Neural cell (in vitro differentiated cells): ENCODE data around the gene PKP2. TPM values are rescaled to one million over a fixed set of nuclear protein-coding genes. Genes with fewer than 3 reads are reported as not detected.

Experiments used
- H2AFZ ChIP-seq: fragments of 200-600, 300-800 bp; sonication (generic), shearing (Covaris generic); 2 replicates; pipeline ENCODE4 v1.6.0; 2014; ENCODE audit warnings: low read depth, mild to moderate bottlenecking, antibody characterized with exemption, low read length, moderate library complexity
- H3F3A ChIP-seq: fragments of 200-600 bp; shearing (Covaris generic); 2 replicates; pipeline ENCODE4 v1.6.1; 2016; ENCODE audit warnings: mild to moderate bottlenecking, moderate library complexity, mixed read lengths, antibody characterized with exemption, low read length; ENCODE audit not compliant: insufficient read depth, poor library complexity, severe bottlenecking
- H3K27ac ChIP-seq: fragments of 200-600, 300-800 bp; sonication (generic), shearing (Covaris generic); 2 replicates; pipeline ENCODE4 v1.5.1; 2014; ENCODE audit warnings: mild to moderate bottlenecking, low read length, moderate library complexity
- H3K27me3 ChIP-seq: fragments of 300-800, 200-600 bp; sonication (generic), shearing (Covaris generic); 2 replicates; pipeline ENCODE4 v1.6.0; 2014; ENCODE audit warnings: mild to moderate bottlenecking, low read depth, low read length, moderate library complexity; ENCODE audit not compliant: insufficient read depth
- H3K36me3 ChIP-seq: fragments of 300-800, 200-600 bp; sonication (generic), shearing (Covaris generic); 2 replicates; pipeline ENCODE4 v1.5.1; 2014; ENCODE audit warnings: mild to moderate bottlenecking, antibody characterized with exemption, low read length, moderate library complexity; ENCODE audit not compliant: insufficient read depth
- H3K4me2 ChIP-seq: fragments of 300-800, 200-600 bp; sonication (generic), shearing (Covaris generic); 2 replicates; pipeline ENCODE4 v1.6.0; 2014; ENCODE audit warnings: mild to moderate bottlenecking, low read length
- H3K4me3 ChIP-seq: fragments of 300-800, 200-600 bp; sonication (generic), shearing (Covaris generic); 2 replicates; pipeline ENCODE4 v1.5.1; 2014; ENCODE audit warnings: mild to moderate bottlenecking, low read length, moderate library complexity
- H3K79me2 ChIP-seq: fragments of 200-600 bp; shearing (Covaris generic); replicated peaks from 2 replicates; pipeline ENCODE4 v1.6.0; 2014; ENCODE audit warnings: mild to moderate bottlenecking, low read length, moderate library complexity; ENCODE audit not compliant: insufficient read depth
- H3K9ac ChIP-seq: fragments of 300-800, 200-600 bp; sonication (generic), shearing (Covaris generic); 2 replicates; pipeline ENCODE4 v1.6.1; 2016; ENCODE audit warnings: mild to moderate bottlenecking, low read length, mixed read lengths
- H3K9me2 ChIP-seq: fragments of 200-600 bp; shearing (Covaris generic); 2 replicates; pipeline ENCODE4 v1.6.1; 2016; ENCODE audit warnings: mild to moderate bottlenecking, low read length, mixed read lengths; ENCODE audit not compliant: insufficient read depth
- H3K9me3 ChIP-seq: fragments of 200-600, 300-800 bp; sonication (generic), shearing (Covaris generic); 2 replicates; pipeline ENCODE4 v1.6.1; 2016; ENCODE audit warnings: mild to moderate bottlenecking, mixed run types, low read length, moderate library complexity, mixed read lengths
- H4K20me1 ChIP-seq: fragments of 200-600 bp; shearing (Covaris generic); 2 replicates; pipeline ENCODE4 v1.6.1; 2016; ENCODE audit warnings: mild to moderate bottlenecking, mixed run types; ENCODE audit not compliant: insufficient read depth
- CTCF ChIP-seq: fragments of 450-650 bp; IDR thresholded peaks from 2 replicates; pipeline ENCODE4 v1.5.1; 2014; ENCODE audit warnings: antibody characterized with exemption, mild to moderate bottlenecking, moderate library complexity; ENCODE audit not compliant: poor library complexity, severe bottlenecking
- EP300 ChIP-seq: fragments of 450-650 bp; conservative IDR thresholded peaks from 2 replicates; pipeline ENCODE4 v1.6.1; 2014; ENCODE audit warnings: antibody characterized with exemption, mild to moderate bottlenecking, moderate library complexity; ENCODE audit not compliant: poor library complexity, severe bottlenecking
- EZH2 ChIP-seq: fragments of 200-600, 300-800 bp; shearing (Covaris generic), sonication (generic); IDR thresholded peaks from 2 replicates; pipeline ENCODE4 v1.6.1; 2014; ENCODE audit warnings: antibody characterized with exemption, low read length, borderline replicate concordance, mild to moderate bottlenecking; ENCODE audit not compliant: insufficient read depth, poor library complexity, severe bottlenecking
- MXI1 ChIP-seq: fragments of 450-650 bp; conservative IDR thresholded peaks from 2 replicates; pipeline ENCODE4 v1.6.1; 2014; ENCODE audit warnings: antibody characterized with exemption, mild to moderate bottlenecking; ENCODE audit not compliant: poor library complexity, severe bottlenecking
- POLR2AphosphoS5 ChIP-seq: IDR thresholded peaks from 2 replicates; pipeline ENCODE4 v1.6.1; 2012
- RAD21 ChIP-seq: fragments of 450-650 bp; conservative IDR thresholded peaks from 2 replicates; pipeline ENCODE4 v1.6.1; 2014; ENCODE audit warnings: antibody characterized with exemption, mild to moderate bottlenecking, moderate library complexity
- REST ChIP-seq: IDR thresholded peaks from 2 replicates; pipeline ENCODE4 v1.6.1; 2012; ENCODE audit warnings: borderline replicate concordance
- SMC3 ChIP-seq: fragments of 450-650 bp; conservative IDR thresholded peaks from 2 replicates; pipeline ENCODE4 v1.6.1; 2014; ENCODE audit warnings: antibody characterized with exemption, mild to moderate bottlenecking, moderate library complexity; ENCODE audit not compliant: poor library complexity
- TAF1 ChIP-seq: IDR thresholded peaks from 2 replicates; pipeline ENCODE4 v1.6.1; 2012; ENCODE audit warnings: low read depth
- polyA plus RNA-seq: library from polyadenylated mRNA; depleted of rRNA; stranded (reverse); fragments of >200 nt; gene quantifications from 2 replicates; pipeline ENCODE4 v1.2.3, GENCODE V29; 2014

PKP2 gene
- polyA plus RNA-seq, 1 donor from 2014 or later = 4.0 TPM

- no peaks in the 10 kb centered on the region for H3F3A ChIP-seq
- H3K4me2 ChIP-seq = no peak overlapping the region
- no peaks in the 10 kb centered on the region for H3K9me3 ChIP-seq
- TF ChIP-seq REST (no peak), SMC3 (no peak)
- no peaks in the 10 kb centered on the region for H3K79me2 ChIP-seq
- no peaks in the 10 kb centered on the region for H3K36me3 ChIP-seq
- H3K9me2 ChIP-seq = no peaks in the 10 kb centered on the region
- H3K27ac ChIP-seq = no peak overlapping the region
- H3K9ac ChIP-seq = no peak overlapping the region
- no peaks in the 10 kb centered on the region for H4K20me1 ChIP-seq
- no peak overlapping the region for H3K4me3 ChIP-seq
- no peak overlapping the region for H2AFZ ChIP-seq
- H3K27me3 ChIP-seq = no peaks in the 10 kb centered on the region
These were observed 106.7 kb downstream of the PKP2 start for GRCh38 chr12:32789916-32790315.

GRCh38 chr12:32789446-32789845 is 107.1 kb downstream of the PKP2 start:
- H3K4me2 ChIP-seq = no peak overlapping the region

More at GRCh38 chr12:32789446-32789845, 107.1 kb downstream of the PKP2 start:
- no peaks in the 10 kb centered on the region for H3K36me3 ChIP-seq
- no peaks in the 10 kb centered on the region for H3K9me3 ChIP-seq
- no peaks in the 10 kb centered on the region for H3K79me2 ChIP-seq
- no peaks in the 10 kb centered on the region for H3F3A ChIP-seq
- H3K9me2 ChIP-seq = no peaks in the 10 kb centered on the region
- no peaks in the 10 kb centered on the region for H3K27me3 ChIP-seq
- TF ChIP-seq RAD21 = no peak
- no peak for TF ChIP-seq CTCF
- no peak for TF ChIP-seq POLR2AphosphoS5
- no peak for TF ChIP-seq MXI1
- TF ChIP-seq SMC3 = no peak
- TF ChIP-seq REST = no peak
- no peak for TF ChIP-seq EP300
- no peak for TF ChIP-seq EZH2
- TF ChIP-seq TAF1 = no peak
- no peaks in the 10 kb centered on the region for H4K20me1 ChIP-seq
- no peak overlapping the region for H2AFZ ChIP-seq
- no peak overlapping the region for H3K9ac ChIP-seq
- H3K27ac ChIP-seq = no peak overlapping the region
- no peak overlapping the region for H3K4me3 ChIP-seq
